HG02610 (cell line): ENCODE data around the gene BCL2L15.

Experiments used
- ATAC-seq: cut with Tn5 transposase; IDR thresholded peaks from one replicate; pipeline ENCODE4 v1.9.1; 2021; ENCODE audit warnings: mild to moderate bottlenecking, moderate library complexity; ENCODE audit not compliant: unreplicated experiment

Gene BCL2L15

GRCh38 chr1:113834716-113835115, 52.7 kb downstream of the BCL2L15 start:
- ATAC-seq = no peak
